HL-60/S4 treated with phorbol 12-myristate 13-acetate at 8.2 ng/mL for 4 days and 3 days (cell line): ENCODE results near the gene NFE2L3.
"Not testable (repeated sequence)": the region's sequence is repeated elsewhere in the genome, so short reads cannot be mapped to it uniquely, and the experiment has no call there.

Experiments
- in situ Hi-C: fragments of 300-500 bp; cut with MboI; formaldehyde crosslinking; loops from 2 replicates; pipeline ENCODE4 v1.15.0; 2022; ENCODE audit warnings: low sequenced_read_pairs

The NFE2L3 gene

GRCh38 chr7:26151953-26152781 is at the start of gene NFE2L3:
Gene NFE2L3, plus strand, starts transcription at chr7:26152198. Its CDS starts 301 bp downstream, at chr7:26152499.
- in situ Hi-C loops: no loop called here

GRCh38 chr7:26103596-26103995 is 48.4 kb upstream of the NFE2L3 start:
- in situ Hi-C loops: no loop called here

DNA sequence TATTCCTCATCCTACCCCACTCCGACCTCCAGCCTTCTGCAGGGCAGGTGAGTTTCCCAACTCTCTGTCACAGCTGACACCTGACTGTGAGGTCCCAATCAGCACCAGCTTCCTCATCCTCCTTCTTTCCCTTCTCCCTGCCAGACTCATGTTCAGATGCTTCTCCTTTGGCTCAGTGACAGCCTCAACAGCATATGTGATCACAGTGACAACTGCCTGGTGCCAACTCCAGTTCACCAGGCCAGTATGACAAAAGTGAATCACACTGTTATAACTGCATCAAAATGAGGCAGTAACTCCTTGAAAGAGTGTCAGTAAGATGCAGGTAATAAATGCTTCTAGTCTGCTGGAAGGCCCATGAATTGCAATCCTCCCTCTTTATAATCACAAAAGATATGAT is 46.8 kb upstream of the NFE2L3 start:
- in situ Hi-C loops: no loop called here

- in situ Hi-C loops: no loop called here
These were observed 46.1 kb upstream of the NFE2L3 start for GRCh38 chr7:26105931-26106330.

GRCh38 chr7:26112203-26112740 is 39.7 kb upstream of the NFE2L3 start:
- in situ Hi-C loops: no loop called here

DNA sequence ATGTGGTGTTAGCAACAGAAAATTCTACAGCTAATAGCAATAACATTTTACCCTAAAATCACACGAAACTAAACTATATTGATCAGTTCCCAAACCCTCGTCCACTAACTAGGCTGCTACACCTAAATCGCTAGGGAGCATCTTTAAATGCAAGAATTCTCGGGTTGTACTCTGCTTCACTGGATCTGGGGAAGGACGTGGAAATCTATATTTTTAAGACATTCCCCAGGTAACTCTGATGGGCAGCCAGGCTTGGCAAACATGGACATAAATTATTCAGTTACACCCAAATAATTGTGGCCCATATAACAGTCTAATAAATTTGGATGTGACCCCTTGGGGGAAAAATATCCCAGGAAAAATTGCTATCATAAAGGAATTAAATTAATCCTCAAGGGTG is 36.3 kb upstream of the NFE2L3 start:
- in situ Hi-C loops: no loop called here

DNA sequence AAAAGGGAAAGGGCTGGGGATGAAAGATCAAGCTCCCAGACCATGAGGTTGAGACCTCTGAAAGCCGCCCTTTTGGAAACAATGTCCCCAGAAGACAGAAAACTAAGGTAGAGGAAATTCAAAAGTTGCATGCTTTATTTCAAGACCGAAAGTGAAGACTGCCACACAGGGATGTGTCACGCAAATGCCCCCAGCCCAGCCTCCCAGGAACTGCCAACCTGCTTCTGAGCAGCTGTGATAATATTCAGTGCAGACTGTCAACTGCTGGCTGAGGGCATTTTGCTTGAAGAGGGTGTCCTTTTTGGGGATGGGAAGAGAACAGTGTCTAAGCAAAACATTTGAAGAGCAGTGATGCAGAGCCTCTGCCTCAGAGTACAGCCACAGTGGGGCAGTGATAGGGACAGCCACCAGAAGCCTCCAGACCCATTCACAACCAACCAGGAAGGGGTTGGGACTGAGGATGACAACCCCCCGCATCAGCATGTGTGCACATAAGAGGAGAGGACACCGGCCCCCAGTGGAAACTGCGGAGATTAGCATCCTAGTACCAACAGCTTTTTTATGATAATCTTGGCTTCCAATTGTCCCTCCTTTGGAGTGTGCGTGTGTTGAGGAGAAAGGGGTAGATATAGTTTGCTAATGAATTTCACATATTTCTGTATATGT is 34.7 kb upstream of the NFE2L3 start:
- in situ Hi-C loops: no loop called here

- in situ Hi-C loops: no loop called here
These were observed 34.0 kb upstream of the NFE2L3 start for GRCh38 chr7:26117970-26118369.

- in situ Hi-C loops: no loop called here
These were observed 29.3 kb upstream of the NFE2L3 start for GRCh38 chr7:26122745-26123144.

DNA sequence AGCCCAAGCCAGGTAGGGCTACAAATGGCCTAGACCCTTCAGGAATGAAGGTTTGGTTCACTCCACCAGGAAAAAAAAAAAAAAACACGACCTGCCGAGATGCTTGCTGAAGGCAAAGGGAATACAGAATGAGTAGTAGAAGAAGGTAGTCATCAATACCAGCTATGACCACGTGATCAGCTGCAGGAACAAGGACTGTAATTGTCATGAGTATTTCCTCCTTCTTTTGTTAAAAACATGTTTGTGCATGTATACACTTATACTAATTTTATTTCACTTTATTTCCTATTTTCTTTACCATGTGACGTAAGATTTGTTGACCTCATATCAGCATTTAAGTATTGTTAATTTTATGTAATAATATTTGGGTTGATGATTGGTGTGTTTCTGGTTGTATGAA is 27.2 kb upstream of the NFE2L3 start:
- in situ Hi-C loops: not testable (repeated sequence)

DNA sequence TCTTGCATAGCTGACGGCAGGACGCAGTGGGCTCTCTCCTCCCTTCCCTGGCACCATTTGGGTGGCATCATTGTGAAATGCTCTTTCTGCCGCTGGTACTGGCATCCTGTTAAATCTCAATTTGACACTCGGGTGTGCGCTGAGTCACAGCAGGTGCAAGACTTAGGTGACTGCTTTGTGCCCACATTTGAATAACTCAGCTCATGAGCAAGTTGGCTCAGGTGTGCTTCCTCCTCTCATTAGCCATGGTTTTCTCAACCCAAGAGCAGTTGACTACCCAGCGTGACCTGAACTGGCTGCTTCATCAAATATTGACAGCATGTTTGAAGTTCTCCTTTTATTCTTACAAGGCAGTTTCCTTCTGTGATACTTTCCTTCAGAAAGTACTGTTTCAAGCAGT is 24.6 kb upstream of the NFE2L3 start:
- in situ Hi-C loops: no loop called here

DNA sequence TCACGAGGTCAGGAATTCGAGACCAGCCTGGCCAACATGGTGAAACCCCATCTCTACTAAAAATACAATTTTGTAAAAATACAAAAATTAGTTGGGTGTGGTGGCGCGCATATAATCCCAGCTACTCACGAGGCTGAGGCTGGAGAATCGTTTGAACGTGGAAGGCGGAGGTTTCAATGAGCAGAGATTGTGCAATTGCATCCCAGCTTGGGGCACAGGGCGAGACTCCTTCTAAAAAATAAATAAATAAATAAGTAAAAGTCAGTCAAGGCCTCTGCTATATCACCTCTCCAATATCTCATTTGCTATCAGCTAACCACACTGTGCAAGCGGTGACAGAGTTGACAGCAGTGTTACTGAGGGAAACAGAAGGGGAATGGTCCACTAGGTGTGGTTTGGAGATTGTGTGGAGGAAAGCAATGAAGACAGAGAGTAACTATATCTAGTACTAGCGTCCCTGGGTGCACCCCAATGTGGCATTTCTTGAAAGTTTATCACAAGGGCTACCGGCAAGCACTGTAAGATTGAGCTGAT is 20.9 kb upstream of the NFE2L3 start:
- in situ Hi-C loops: no loop called here

DNA sequence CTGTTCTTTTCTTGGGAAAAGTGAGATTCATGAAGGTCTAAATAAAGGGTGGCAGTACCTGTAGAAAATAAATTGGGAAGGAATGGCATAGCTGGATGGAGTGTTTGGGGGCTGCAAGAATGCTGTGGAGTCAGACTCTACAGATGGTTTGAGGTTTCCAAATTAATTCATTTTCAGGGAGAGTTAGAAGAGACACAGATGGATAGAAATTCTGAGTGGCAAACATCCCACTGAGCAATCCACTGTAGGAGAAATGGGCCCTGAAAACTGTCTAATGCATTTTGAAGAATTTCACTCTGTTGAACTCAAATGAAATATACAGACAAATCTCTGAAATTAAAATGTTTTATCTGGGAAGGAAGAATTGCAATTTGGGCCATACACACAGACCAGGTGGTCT is 16.9 kb upstream of the NFE2L3 start:
- in situ Hi-C loops: no loop called here

GRCh38 chr7:26135551-26135950 is 16.4 kb upstream of the NFE2L3 start:
- in situ Hi-C loops: no loop called here

DNA sequence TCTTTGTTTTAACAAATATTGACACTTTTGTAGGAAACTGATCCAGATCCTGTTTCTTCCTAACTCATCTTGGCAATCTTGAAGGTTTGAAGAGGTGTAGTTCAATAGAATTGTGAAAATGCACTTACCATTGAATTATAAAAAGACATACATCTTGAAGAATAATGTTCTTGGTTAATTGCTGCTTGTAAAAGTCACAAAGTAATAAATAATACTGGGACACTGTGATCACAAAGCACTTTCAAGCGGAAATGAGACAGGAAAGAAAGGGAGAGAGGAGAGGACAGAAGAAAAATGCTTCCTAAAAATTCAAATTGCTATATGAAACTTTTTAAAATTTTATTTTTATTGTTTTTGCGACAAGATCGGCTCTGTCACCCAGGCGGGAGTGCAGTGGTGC is 15.2 kb upstream of the NFE2L3 start:
- in situ Hi-C loops: no loop called here

GRCh38 chr7:26140380-26140779 is 11.6 kb upstream of the NFE2L3 start:
- in situ Hi-C loops: no loop called here

GRCh38 chr7:26141077-26141476 is 10.9 kb upstream of the NFE2L3 start:
- in situ Hi-C loops: no loop called here

DNA sequence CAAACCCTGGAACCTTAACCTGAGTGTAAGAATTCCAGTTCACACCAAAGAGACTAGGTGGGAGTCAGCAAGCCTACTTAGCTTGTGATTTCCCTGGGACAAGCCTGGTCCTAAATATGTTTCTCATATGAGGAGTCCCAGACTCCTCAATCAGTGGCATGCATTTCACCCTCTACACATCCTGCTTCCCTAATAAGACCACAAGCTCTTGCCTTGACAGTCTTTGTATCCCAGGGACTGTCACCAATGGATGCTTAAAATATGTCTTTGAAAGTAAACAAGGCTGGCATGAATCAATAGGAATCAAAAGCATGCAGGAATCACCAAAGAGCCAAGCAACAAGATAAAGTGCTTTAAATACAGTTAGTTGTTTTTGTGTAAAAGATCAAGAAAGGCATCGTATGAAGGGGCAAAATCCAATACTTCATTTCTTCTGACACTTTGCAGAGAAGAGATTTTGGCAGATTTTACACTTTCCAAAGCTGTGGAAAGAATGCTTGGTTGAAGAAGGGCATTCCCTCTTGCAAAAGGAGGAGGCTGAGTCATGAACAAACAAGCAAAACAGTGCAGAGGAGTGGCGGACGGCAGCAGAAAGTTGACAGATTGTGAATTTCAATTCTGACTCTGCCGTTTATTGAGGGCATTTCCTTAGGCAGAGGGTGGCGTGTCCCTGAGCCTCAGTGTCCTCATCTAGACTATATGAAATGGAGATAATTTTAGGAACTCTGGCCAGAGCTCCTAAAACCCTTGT is 8.5 kb upstream of the NFE2L3 start:
- in situ Hi-C loops: no loop called here

GRCh38 chr7:26144184-26145080 is 7.6 kb upstream of the NFE2L3 start:
- in situ Hi-C loops: no loop called here

- in situ Hi-C loops: no loop called here
These were observed 6.8 kb upstream of the NFE2L3 start for GRCh38 chr7:26145238-26145637.
